Measurements from ENCODE around the gene GFRA3.

Gene GFRA3

GRCh38 chr5:138243794-138244193, 30.6 kb downstream of the GFRA3 start:
- Histone ChIP-seq H3K27ac (replicated peaks) (no peak overlapping the region), H3K27me3 (ENCODE audit: insufficient read depth, poor library complexity, severe bottlenecking) (no peaks in the 10 kb centered on the region), H3K4me3 (replicated peaks; ENCODE audit: insufficient read depth, low read length) (no peak overlapping the region)
- no peak for DNase-seq (ENCODE audit: low read depth in 1 of 2, low spot score in 1 of 2)
- TF ChIP-seq GABPA (IDR thresholded peaks at IDR 0.05; ENCODE audit: low read depth) (no peak), CTCF (IDR thresholded peaks at IDR 0.05; ENCODE audit: insufficient read depth, low read length) (no peak), SPI1 (IDR thresholded peaks at IDR 0.05; ENCODE audit: borderline replicate concordance, low read depth) (no peak), REST (IDR thresholded peaks at IDR 0.05; ENCODE audit: insufficient replicate concordance, low read depth) (no peak)

- Histone ChIP-seq H3K27me3 (ENCODE audit: insufficient read depth, poor library complexity, severe bottlenecking) (no peaks in the 10 kb centered on the region), H3K4me3 (replicated peaks; ENCODE audit: insufficient read depth, low read length) (peak overlapping the region; percentile 32), H3K27ac (replicated peaks) (peak overlapping the region; percentile 40; the same call in 1 of the 2 replicates)
- DNase-seq (ENCODE audit: low read depth in 1 of 2, low spot score in 1 of 2) = peak in 1 of 2 experiments; percentile 14
- TF ChIP-seq CTCF (IDR thresholded peaks at IDR 0.05; ENCODE audit: insufficient read depth, low read length) (no peak), REST (IDR thresholded peaks at IDR 0.05; ENCODE audit: insufficient replicate concordance, low read depth) (no peak), POLR2AphosphoS5 (IDR thresholded peaks at IDR 0.05; ENCODE audit: low read depth) (no peak), GABPA (IDR thresholded peaks at IDR 0.05; ENCODE audit: low read depth) (no peak), SPI1 (IDR thresholded peaks at IDR 0.05; ENCODE audit: borderline replicate concordance, low read depth) (no peak)
These were observed 32.5 kb downstream of the GFRA3 start for GRCh38 chr5:138241688-138242571.

GRCh38 chr5:138240650-138241385, 33.6 kb downstream of the GFRA3 start:
- H3K4me3 ChIP-seq (replicated peaks; ENCODE audit: insufficient read depth, low read length) = no peak overlapping the region
- no peaks in the 10 kb centered on the region for H3K27me3 ChIP-seq (ENCODE audit: insufficient read depth, poor library complexity, severe bottlenecking)
- no peak overlapping the region; the same call in 1 of the 2 replicates for H3K27ac ChIP-seq (replicated peaks)
- peak in 1 of 2 experiments; percentile 8 for DNase-seq (ENCODE audit: low read depth in 1 of 2, low spot score in 1 of 2)
- TF ChIP-seq REST (IDR thresholded peaks at IDR 0.05; ENCODE audit: insufficient replicate concordance, low read depth) = no peak
- TF ChIP-seq SPI1 (IDR thresholded peaks at IDR 0.05; ENCODE audit: borderline replicate concordance, low read depth) = no peak
- no peak for TF ChIP-seq CTCF (IDR thresholded peaks at IDR 0.05; ENCODE audit: insufficient read depth, low read length)
- TF ChIP-seq GABPA (IDR thresholded peaks at IDR 0.05; ENCODE audit: low read depth) = no peak
- no peak for TF ChIP-seq POLR2AphosphoS5 (IDR thresholded peaks at IDR 0.05; ENCODE audit: low read depth)
